Measurements from ENCODE around the gene PRKAR2A.

PRKAR2A gene

GRCh38 chr3:48789665-48790064 is 58.0 kb downstream of the PRKAR2A start:
- Histone ChIP-seq H3K4me2 (ENCODE audit: low read depth, low read length) (no peak overlapping the region), H3K79me2 (ENCODE audit: low read length) (no peaks in the 10 kb centered on the region), H3K4me3 (ENCODE audit: low read length) (no peak overlapping the region), H3K27ac (ENCODE audit: low read length) (no peak overlapping the region), H4K20me1 (ENCODE audit: insufficient read depth, low read length) (no peaks in the 10 kb centered on the region), H3K9ac (ENCODE audit: low read length) (no peak overlapping the region), H3K36me3 (replicated peaks; ENCODE audit: insufficient read depth, low read length) (no peaks in the 10 kb centered on the region), H2AFZ (ENCODE audit: low read length) (no peak overlapping the region), H3F3A (ENCODE audit: insufficient read depth, low read length) (no peaks in the 10 kb centered on the region), H3K9me2 (replicated peaks; ENCODE audit: insufficient read depth, low read length) (no peaks in the 10 kb centered on the region), H3K4me1 (ENCODE audit: low read length) (no peaks in the 10 kb centered on the region), H3K9me3 (replicated peaks; ENCODE audit: insufficient read depth, low read length) (no peaks in the 10 kb centered on the region), H3K27me3 (replicated peaks; ENCODE audit: insufficient read depth, low read length) (no peaks in the 10 kb centered on the region)
- no peak for TF ChIP-seq CTCF (IDR thresholded peaks at IDR 0.05; ENCODE audit: low read length)
- no peak for DNase-seq

- no peaks in the 10 kb centered on the region for H3K27me3 ChIP-seq (replicated peaks; ENCODE audit: insufficient read depth, low read length)
- H2AFZ ChIP-seq (ENCODE audit: low read length), result no peak overlapping the region
- no peaks in the 10 kb centered on the region for H3K36me3 ChIP-seq (replicated peaks; ENCODE audit: insufficient read depth, low read length)
- H3K4me1 ChIP-seq (ENCODE audit: low read length), result no peaks in the 10 kb centered on the region
- no peak overlapping the region for H3K4me2 ChIP-seq (ENCODE audit: low read depth, low read length)
- H3F3A ChIP-seq (ENCODE audit: insufficient read depth, low read length), result no peaks in the 10 kb centered on the region
- H4K20me1 ChIP-seq (ENCODE audit: insufficient read depth, low read length), result no peaks in the 10 kb centered on the region
- no peaks in the 10 kb centered on the region for H3K79me2 ChIP-seq (ENCODE audit: low read length)
- no peak for DNase-seq
- TF ChIP-seq EZH2 (optimal IDR thresholded peaks at IDR 0.05; ENCODE audit: low read depth, low read length) (no peak), EZH2phosphoT487 (IDR thresholded peaks at IDR 0.05; ENCODE audit: low read length) (no peak), CTCF (IDR thresholded peaks at IDR 0.05; ENCODE audit: low read length) (no peak)
- no peak overlapping the region for H3K9ac ChIP-seq (ENCODE audit: low read length)
- H3K4me3 ChIP-seq (ENCODE audit: low read length), result no peak overlapping the region
- H3K9me2 ChIP-seq (replicated peaks; ENCODE audit: insufficient read depth, low read length), result no peaks in the 10 kb centered on the region
- H3K27ac ChIP-seq (ENCODE audit: low read length), result no peak overlapping the region
- no peaks in the 10 kb centered on the region for H3K9me3 ChIP-seq (replicated peaks; ENCODE audit: insufficient read depth, low read length)
Observed at GRCh38 chr3:48788544-48789162, 59.0 kb downstream of the PRKAR2A start.

- no peak overlapping the region for H2AFZ ChIP-seq (ENCODE audit: low read length)
Observed at GRCh38 chr3:48784426-48785120, 63.1 kb downstream of the PRKAR2A start.

More at GRCh38 chr3:48784426-48785120, 63.1 kb downstream of the PRKAR2A start:
- Histone ChIP-seq H3K9ac (ENCODE audit: low read length) (no peak overlapping the region), H3K4me1 (ENCODE audit: low read length) (no peaks in the 10 kb centered on the region), H3K4me2 (ENCODE audit: low read depth, low read length) (no peak overlapping the region), H3K27ac (ENCODE audit: low read length) (no peak overlapping the region), H3K27me3 (replicated peaks; ENCODE audit: insufficient read depth, low read length) (no peaks in the 10 kb centered on the region), H3K36me3 (replicated peaks; ENCODE audit: insufficient read depth, low read length) (no peaks in the 10 kb centered on the region), H3K9me3 (replicated peaks; ENCODE audit: insufficient read depth, low read length) (no peaks in the 10 kb centered on the region), H3K4me3 (ENCODE audit: low read length) (no peak overlapping the region), H3F3A (ENCODE audit: insufficient read depth, low read length) (no peaks in the 10 kb centered on the region), H3K79me2 (ENCODE audit: low read length) (no peaks in the 10 kb centered on the region), H3K9me2 (replicated peaks; ENCODE audit: insufficient read depth, low read length) (no peaks in the 10 kb centered on the region), H4K20me1 (ENCODE audit: insufficient read depth, low read length) (no peaks in the 10 kb centered on the region)
- TF ChIP-seq EZH2 (optimal IDR thresholded peaks at IDR 0.05; ENCODE audit: low read depth, low read length) (no peak), EZH2phosphoT487 (IDR thresholded peaks at IDR 0.05; ENCODE audit: low read length) (no peak), CTCF (IDR thresholded peaks at IDR 0.05; ENCODE audit: low read length) (no peak)
- no peak for DNase-seq

Measured in MM.1S (cell line).